ENCODE measurements around the gene EPB41L1. TPM values are rescaled to one million over a fixed set of nuclear protein-coding genes. Genes with fewer than 3 reads are reported as not detected.
"Not testable (repeated sequence)": the region's sequence is repeated elsewhere in the genome, so short reads cannot be mapped to it uniquely, and the experiment has no call there.

EPB41L1 gene
- total RNA-seq, 1 experiment from 2014 or later, result 4.2 TPM

DNA sequence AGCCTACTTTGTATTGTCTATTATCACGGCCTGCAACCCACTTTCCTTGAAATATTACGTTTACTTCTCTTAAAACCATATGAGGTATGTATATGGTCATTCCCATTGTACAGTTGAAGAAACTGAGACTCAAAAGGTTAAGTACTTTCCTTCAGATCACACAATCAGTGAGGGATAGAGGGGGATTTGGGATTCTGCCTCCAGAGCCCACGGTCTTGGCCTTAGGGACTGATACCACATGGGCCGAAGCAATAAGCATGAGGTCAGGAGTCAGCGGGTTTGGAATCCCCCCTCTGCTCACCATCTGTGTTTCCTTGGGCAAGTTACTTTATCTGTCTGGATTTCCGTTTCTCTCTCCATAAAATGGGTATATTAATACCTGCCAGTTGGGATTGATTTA, 19.4 kb upstream of the EPB41L1 start:
- no peaks in the 10 kb centered on the region for H3K27me3 ChIP-seq (replicated peaks)
- H3K4me1 ChIP-seq (replicated peaks), result no peaks in the 10 kb centered on the region
- no peak overlapping the region for H3K27ac ChIP-seq
- H3K4me3 ChIP-seq, result no peak overlapping the region
- no peak for DNase-seq (ENCODE audit: low read depth in 1 of 2, low spot score in 2 of 2)
- no peaks in the 10 kb centered on the region for H3K9me3 ChIP-seq (replicated peaks)
- H3K36me3 ChIP-seq, result no peaks in the 10 kb centered on the region

- H3K4me1 ChIP-seq (replicated peaks), result no peaks in the 10 kb centered on the region
- DNase-seq (ENCODE audit: low read depth in 1 of 2, low spot score in 2 of 2), result no peak
- H3K27ac ChIP-seq, result no peak overlapping the region
- H3K4me3 ChIP-seq, result no peak overlapping the region
- H3K9me3 ChIP-seq (replicated peaks), result no peaks in the 10 kb centered on the region
- H3K36me3 ChIP-seq, result no peaks in the 10 kb centered on the region
- H3K27me3 ChIP-seq (replicated peaks), result no peaks in the 10 kb centered on the region
Measured at GRCh38 chr20:36135821-36136220, 18.7 kb upstream of the EPB41L1 start.

DNA sequence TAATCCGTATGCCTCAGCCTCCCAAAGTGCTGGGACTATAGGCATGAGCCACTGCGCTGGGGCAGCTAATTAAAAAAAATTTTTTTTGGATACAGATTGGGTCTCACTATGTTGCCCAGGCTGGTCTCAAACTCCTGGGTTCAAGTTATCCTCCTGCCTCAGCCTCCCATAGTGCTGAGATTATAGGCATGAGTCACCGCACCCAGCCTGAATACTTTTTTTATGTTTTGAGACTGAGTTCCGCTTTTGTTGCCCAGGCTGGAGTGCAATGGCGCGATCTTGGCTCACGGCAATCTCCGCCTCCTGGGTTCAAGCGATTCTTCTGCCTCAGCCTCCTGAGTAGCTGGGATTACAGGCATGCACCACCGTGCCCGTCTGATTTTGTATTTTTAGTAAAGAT, 17.2 kb upstream of the EPB41L1 start:
- H3K9me3 ChIP-seq (replicated peaks); H3K27me3 ChIP-seq (replicated peaks); H3K4me3 ChIP-seq; H3K27ac ChIP-seq; H3K4me1 ChIP-seq (replicated peaks); DNase-seq (ENCODE audit: low read depth in 1 of 2, low spot score in 2 of 2); H3K36me3 ChIP-seq: not testable (repeated sequence)

DNA sequence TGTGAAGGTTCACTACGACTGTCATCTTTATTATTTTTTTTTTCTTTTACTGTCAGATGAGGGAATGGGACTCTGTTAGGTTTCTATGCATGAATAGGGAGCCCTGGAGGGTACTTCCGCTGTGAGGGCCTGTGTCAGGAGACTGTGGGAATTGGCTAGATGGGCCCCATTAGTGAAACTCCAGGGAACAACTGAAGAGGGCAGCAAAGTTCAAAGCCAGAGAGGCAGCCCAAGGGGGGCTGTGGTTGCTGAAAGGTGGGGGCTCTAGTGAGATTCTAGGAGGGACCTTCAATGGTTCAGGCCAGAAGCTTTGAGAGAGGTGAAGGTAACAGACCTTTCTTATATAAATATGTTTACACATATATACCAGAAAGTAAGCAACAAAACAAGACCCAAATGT, 13.2 kb upstream of the EPB41L1 start:
- DNase-seq (ENCODE audit: low read depth in 1 of 2, low spot score in 2 of 2), result no peak
- H3K27ac ChIP-seq, result no peak overlapping the region
- H3K36me3 ChIP-seq, result no peaks in the 10 kb centered on the region

GRCh38 chr20:36144336-36144735, 10.2 kb upstream of the EPB41L1 start:
- no peak overlapping the region for H3K4me3 ChIP-seq
- no peaks in the 10 kb centered on the region for H3K27me3 ChIP-seq (replicated peaks)
- no peaks in the 10 kb centered on the region for H3K9me3 ChIP-seq (replicated peaks)
- H3K4me1 ChIP-seq (replicated peaks), result no peaks in the 10 kb centered on the region
- no peak overlapping the region for H3K27ac ChIP-seq
- DNase-seq (ENCODE audit: low read depth in 1 of 2, low spot score in 2 of 2), result no peak
- H3K36me3 ChIP-seq, result no peaks in the 10 kb centered on the region

More for the DNA sequence above, 13.2 kb upstream of the EPB41L1 start:
- Histone ChIP-seq H3K9me3 (replicated peaks) (no peaks in the 10 kb centered on the region), H3K27me3 (replicated peaks) (no peaks in the 10 kb centered on the region), H3K4me1 (replicated peaks) (no peaks in the 10 kb centered on the region), H3K4me3 (no peak overlapping the region)

GRCh38 chr20:36145877-36146707, 8.4 kb upstream of the EPB41L1 start:
- no peak overlapping the region for H3K4me3 ChIP-seq
- H3K27ac ChIP-seq, result no peak overlapping the region
- H3K4me1 ChIP-seq (replicated peaks), result no peaks in the 10 kb centered on the region
- no peaks in the 10 kb centered on the region for H3K36me3 ChIP-seq
- DNase-seq (ENCODE audit: low read depth in 1 of 2, low spot score in 2 of 2), result no peak
- no peaks in the 10 kb centered on the region for H3K27me3 ChIP-seq (replicated peaks)
- H3K9me3 ChIP-seq (replicated peaks), result no peaks in the 10 kb centered on the region

DNA sequence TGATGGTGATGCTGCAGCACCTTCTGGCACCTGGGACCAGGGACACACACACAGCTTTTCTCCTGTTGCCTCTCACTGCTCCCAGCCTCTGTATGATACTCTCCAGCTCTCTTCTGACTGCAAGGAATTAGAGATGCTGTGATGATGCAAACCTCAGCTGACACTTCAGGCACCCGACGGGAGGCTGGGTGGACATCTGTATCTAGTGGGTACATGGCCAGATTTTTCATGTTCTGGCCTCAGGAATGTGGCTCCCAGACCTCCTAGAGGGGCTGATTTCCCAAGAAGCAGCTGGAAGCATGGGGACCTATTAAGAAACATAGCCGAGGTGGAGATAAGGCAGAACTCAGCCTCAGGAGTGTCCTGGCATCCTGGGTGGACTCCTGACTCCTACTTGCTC, 6.8 kb upstream of the EPB41L1 start:
- H3K4me3 ChIP-seq, result no peak overlapping the region
- no peak overlapping the region for H3K27ac ChIP-seq
- no peaks in the 10 kb centered on the region for H3K36me3 ChIP-seq
- H3K4me1 ChIP-seq (replicated peaks), result no peaks in the 10 kb centered on the region
- H3K27me3 ChIP-seq (replicated peaks), result no peaks in the 10 kb centered on the region
- DNase-seq (ENCODE audit: low read depth in 1 of 2, low spot score in 2 of 2), result no peak
- no peaks in the 10 kb centered on the region for H3K9me3 ChIP-seq (replicated peaks)

DNA sequence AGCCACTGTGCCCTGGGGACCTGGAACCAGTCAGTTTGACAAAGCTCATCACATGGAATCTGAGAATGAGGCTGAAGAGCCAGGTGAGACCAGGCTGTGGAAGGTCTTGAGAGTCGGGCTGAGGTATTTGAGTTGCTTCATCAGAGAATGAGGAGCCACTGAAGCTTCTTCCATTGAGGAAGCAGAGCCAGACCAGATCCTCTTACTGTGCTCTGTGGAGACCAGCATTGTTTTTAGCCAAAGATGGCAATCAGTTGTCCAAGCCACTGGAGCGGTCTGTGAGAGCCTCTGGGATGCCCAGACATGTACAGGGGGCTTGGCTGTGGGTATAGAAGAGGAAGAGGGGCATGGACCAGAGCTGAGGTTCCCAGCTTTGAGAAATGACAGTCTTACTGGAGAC, 6.1 kb upstream of the EPB41L1 start:
- no peak for DNase-seq (ENCODE audit: low read depth in 1 of 2, low spot score in 2 of 2)
- Histone ChIP-seq H3K36me3 (no peaks in the 10 kb centered on the region), H3K27ac (no peak overlapping the region), H3K27me3 (replicated peaks) (no peaks in the 10 kb centered on the region), H3K4me1 (replicated peaks) (no peaks in the 10 kb centered on the region), H3K9me3 (replicated peaks) (no peaks in the 10 kb centered on the region), H3K4me3 (no peak overlapping the region)

- no peaks in the 10 kb centered on the region for H3K36me3 ChIP-seq
- H3K4me1 ChIP-seq (replicated peaks), result peaks cover 3% of the 10 kb centered on the region
- no peaks in the 10 kb centered on the region for H3K9me3 ChIP-seq (replicated peaks)
- no peak for DNase-seq (ENCODE audit: low read depth in 1 of 2, low spot score in 2 of 2)
- H3K27ac ChIP-seq, result no peak overlapping the region
- no peaks in the 10 kb centered on the region for H3K27me3 ChIP-seq (replicated peaks)
- H3K4me3 ChIP-seq, result no peak overlapping the region
Measured at GRCh38 chr20:36149012-36149411, 5.5 kb upstream of the EPB41L1 start.

DNA sequence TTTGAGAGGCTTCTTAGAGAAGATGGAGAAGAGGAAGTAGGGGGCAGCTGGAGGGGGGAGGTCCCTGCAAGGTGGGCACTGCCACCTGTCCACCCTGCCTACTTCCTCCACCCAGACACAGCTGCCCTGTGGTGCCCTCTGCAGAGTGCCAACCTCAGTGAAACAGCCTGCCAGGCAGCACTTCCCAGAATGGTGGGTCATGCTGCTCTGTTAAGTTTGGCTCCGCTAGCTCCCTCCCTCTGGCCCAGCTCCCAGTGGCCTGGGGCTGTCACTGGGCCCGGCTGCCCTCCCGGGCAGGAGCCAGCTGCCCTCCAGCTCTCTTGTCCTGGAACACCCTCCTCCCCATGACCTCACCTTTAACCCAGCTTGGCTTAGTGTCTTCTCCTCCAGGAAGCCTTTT, 5.1 kb upstream of the EPB41L1 start:
- peaks cover 6% of the 10 kb centered on the region for H3K4me1 ChIP-seq (replicated peaks)
- H3K27ac ChIP-seq, result no peak overlapping the region
- no peak for DNase-seq (ENCODE audit: low read depth in 1 of 2, low spot score in 2 of 2)
- H3K36me3 ChIP-seq, result no peaks in the 10 kb centered on the region
- H3K9me3 ChIP-seq (replicated peaks), result no peaks in the 10 kb centered on the region
- H3K27me3 ChIP-seq (replicated peaks), result no peaks in the 10 kb centered on the region
- H3K4me3 ChIP-seq, result no peak overlapping the region

DNA sequence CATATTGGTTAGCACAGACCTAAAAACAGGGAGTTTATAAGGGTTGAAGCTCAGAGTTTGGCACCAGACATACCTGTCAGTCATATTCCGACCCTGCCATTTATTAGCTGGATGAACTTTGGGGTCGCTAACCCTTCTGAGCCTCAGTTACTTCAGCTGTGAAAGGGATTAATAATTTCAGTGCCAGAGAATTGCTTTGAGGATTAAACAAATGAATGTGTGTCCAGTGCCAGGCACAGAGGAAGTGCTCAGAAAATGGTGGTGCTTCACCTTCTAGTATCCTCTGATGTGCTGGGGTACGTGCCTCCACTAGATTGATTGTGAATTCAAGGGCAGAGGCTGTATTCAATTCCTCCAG, 4.1 kb upstream of the EPB41L1 start:
- H3K36me3 ChIP-seq, result no peaks in the 10 kb centered on the region
- peaks cover 13% of the 10 kb centered on the region for H3K4me1 ChIP-seq (replicated peaks)
- no peak for DNase-seq (ENCODE audit: low read depth in 1 of 2, low spot score in 2 of 2)
- H3K27ac ChIP-seq, result no peak overlapping the region
- no peaks in the 10 kb centered on the region for H3K9me3 ChIP-seq (replicated peaks)
- no peaks in the 10 kb centered on the region for H3K27me3 ChIP-seq (replicated peaks)
- H3K4me3 ChIP-seq, result no peak overlapping the region

GRCh38 chr20:36150847-36151539, 3.5 kb upstream of the EPB41L1 start:
- H3K4me1 ChIP-seq (replicated peaks), result peaks cover 13% of the 10 kb centered on the region
- no peaks in the 10 kb centered on the region for H3K9me3 ChIP-seq (replicated peaks)
- no peaks in the 10 kb centered on the region for H3K36me3 ChIP-seq
- H3K4me3 ChIP-seq, result no peak overlapping the region
- H3K27me3 ChIP-seq (replicated peaks), result no peaks in the 10 kb centered on the region
- no peak overlapping the region for H3K27ac ChIP-seq
- no peak for DNase-seq (ENCODE audit: low read depth in 1 of 2, low spot score in 2 of 2)

DNA sequence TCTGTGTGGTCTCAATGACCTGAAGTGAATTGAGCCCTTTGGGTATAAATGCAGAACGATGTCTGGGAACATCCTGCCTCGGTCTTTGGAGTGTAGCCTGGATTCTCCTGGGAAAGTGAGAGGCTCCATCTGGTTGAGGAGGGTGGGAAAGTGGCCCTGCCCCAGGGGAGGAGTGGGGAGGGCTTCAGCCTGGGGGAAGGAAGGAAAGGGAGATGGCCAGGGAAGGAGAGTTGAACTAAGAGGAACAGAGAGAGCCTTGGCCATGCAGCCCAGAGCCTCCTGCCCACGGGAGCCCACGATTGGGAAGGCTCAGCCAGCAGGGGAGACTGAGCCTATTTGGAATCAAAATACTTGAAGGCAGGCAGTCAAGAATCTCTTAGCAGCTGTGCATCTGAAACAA, 2.3 kb upstream of the EPB41L1 start:
- no peaks in the 10 kb centered on the region for H3K27me3 ChIP-seq (replicated peaks)
- H3K9me3 ChIP-seq (replicated peaks), result no peaks in the 10 kb centered on the region
- peaks cover 13% of the 10 kb centered on the region for H3K4me1 ChIP-seq (replicated peaks)
- no peak overlapping the region for H3K27ac ChIP-seq
- no peaks in the 10 kb centered on the region for H3K36me3 ChIP-seq
- DNase-seq (ENCODE audit: low read depth in 1 of 2, low spot score in 2 of 2), result no peak
- no peak overlapping the region for H3K4me3 ChIP-seq

DNA sequence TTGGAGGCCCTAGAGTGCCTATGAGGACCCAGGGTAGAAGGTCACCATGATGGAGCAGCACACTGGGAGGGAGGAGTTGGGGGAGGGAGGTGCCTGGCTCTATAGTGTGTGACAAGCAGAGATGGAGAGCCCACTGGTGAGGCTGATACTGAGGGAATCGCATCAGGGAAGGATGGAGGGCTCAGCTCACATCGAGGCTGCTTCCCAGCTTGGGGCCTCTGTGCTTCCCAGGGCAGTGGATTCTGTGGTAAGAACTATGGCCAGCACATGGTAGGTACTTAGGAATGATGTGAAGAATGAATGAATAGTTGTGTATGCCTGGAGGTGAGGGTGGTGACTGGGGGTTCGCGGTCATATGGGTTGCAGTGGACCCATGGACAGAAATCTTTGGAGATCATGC, 1.3 kb upstream of the EPB41L1 start:
- no peaks in the 10 kb centered on the region for H3K27me3 ChIP-seq (replicated peaks)
- no peak overlapping the region for H3K4me3 ChIP-seq
- no peak for DNase-seq (ENCODE audit: low read depth in 1 of 2, low spot score in 2 of 2)
- no peaks in the 10 kb centered on the region for H3K9me3 ChIP-seq (replicated peaks)
- peaks cover 13% of the 10 kb centered on the region for H3K4me1 ChIP-seq (replicated peaks)
- no peaks in the 10 kb centered on the region for H3K36me3 ChIP-seq
- H3K27ac ChIP-seq, result no peak overlapping the region

All from SJSA1 (cell line).